GM20431 (cell line): Measurements from ENCODE around the gene JMJD7.

ENCODE experiments used
- in situ Hi-C: fragments of 300-500 bp; cut with MseI, MboI; formaldehyde crosslinking; loops from one replicate; pipeline ENCODE4 v1.15.0; 2020; ENCODE audit warnings: low sequenced_read_pairs; ENCODE audit not compliant: unreplicated experiment

The JMJD7 gene

GRCh38 chr15:41827880-41828806, at the start of gene JMJD7:
TSS of gene JMJD7 (plus strand) at chr15:41828092. CDS start at chr15:41828125, 33 bp downstream.
- in situ Hi-C loops: no loop called here

DNA sequence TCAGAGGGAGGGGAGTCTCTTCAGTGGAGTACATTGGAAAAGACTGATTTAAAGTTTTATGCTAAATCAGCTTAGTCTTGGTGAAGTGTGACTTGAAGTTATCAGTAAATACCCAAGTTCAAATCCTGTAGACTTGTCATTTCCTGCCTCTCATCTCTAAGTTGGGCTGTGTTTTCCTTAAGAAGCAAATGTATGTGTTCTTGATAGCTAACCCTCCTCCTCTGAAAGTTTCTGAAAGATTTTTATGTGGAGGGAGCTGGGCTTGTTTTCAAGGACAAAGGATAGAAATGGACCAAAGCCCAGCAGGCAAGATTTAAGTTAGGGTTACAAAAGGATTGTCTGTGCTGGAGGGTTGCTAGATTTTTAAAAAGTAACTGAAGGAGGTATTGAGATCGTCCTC, 49.4 kb upstream of the JMJD7 start:
- in situ Hi-C loops: no loop called here

DNA sequence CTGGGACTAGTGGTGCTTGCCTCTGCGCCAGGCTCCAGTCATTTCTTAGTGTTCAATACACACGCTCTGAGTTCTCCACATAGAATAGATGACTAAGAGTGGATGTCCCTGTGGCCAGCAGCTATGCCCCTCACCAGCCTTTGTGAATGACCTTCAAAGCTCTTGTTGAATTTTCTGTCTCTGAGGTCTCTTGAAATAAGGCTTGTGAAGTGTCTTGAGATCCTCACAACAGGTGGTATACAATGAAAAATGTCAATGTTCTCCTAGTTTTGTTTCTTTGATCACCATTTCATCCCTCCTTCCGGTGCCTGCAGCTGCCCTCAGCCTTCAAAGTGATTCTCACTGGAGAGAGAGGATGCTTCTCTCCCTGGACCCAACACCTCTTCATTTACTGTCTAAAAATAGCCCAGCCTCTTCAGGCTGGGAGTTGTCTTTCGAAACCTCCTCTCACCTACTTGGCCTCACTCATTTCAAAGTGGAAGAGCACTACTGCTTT, 48.2 kb upstream of the JMJD7 start:
- in situ Hi-C loops: no loop called here

- in situ Hi-C loops: no loop called here
These were observed 47.6 kb upstream of the JMJD7 start for GRCh38 chr15:41780266-41780665.

GRCh38 chr15:41780727-41781126, 47.2 kb upstream of the JMJD7 start:
- in situ Hi-C loops: no loop called here

DNA sequence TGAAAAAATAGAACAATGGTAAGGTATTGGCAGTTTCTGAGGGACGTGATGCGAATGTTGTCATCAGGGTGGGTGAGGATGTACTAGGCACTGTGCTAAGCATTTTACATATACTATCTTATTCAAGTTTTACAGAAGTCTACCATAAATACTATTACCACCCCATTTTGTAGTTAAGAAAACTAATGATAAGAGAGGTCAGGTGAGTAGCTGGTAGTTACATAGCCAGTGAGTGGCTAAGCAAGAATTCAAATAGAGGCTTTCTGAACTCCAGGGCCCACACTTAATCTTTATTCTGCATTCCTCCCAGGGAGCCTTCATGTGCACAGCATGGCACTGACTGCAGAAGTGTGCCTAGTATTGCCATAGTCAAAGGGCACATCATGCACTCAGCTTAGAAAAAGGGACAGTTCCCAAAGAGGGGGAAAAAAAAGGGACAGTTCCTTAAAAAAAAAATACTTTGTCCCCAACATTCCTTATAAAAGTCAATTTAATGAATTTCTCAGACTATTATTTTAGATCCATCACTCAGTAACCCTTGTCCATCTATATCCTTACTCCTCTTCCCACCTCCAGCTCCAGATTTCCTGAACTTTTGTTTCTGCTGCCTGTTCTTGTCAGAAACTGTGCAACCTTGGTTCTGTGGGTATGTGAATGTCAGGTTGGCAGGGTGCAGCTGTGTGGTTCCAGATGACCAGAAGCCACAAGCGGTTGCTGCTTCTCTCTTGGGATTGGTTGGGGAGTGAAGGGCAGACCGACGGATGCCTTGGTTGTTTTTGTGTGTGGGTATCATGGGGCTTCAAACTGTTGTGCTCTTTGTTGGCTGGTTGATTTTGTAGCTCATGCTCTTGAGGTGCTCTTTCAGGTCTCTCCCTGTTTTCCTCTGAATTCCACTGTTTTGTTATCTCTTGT, 45.3 kb upstream of the JMJD7 start:
- in situ Hi-C loops: no loop called here

GRCh38 chr15:41783296-41783695, 44.6 kb upstream of the JMJD7 start:
- in situ Hi-C loops: no loop called here

- in situ Hi-C loops: no loop called here
These were observed 39.6 kb upstream of the JMJD7 start for GRCh38 chr15:41788262-41788661.

- in situ Hi-C loops: no loop called here
These were observed 38.7 kb upstream of the JMJD7 start for GRCh38 chr15:41789236-41789635.

GRCh38 chr15:41789662-41790061, 38.2 kb upstream of the JMJD7 start:
- in situ Hi-C loops: no loop called here

DNA sequence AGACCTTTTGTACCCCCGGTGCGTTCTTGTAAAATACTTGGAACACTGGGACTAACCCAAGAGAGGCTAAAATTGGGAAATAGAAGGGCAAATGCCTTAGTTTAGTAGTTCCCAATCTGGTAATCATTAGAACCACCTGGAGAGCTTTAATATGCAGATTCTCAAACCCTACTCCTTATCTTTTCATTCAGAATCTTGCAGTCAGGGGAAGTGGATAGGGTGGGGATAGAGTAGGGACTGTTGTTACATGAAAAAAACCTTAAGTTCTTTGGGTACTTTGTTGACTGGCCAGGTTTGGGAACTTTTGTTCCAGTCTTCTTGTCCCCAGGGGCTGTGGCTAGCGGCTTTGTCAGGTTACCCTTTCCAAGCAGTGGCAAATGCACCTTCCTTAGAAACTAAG, 37.7 kb upstream of the JMJD7 start:
- in situ Hi-C loops: no loop called here

DNA sequence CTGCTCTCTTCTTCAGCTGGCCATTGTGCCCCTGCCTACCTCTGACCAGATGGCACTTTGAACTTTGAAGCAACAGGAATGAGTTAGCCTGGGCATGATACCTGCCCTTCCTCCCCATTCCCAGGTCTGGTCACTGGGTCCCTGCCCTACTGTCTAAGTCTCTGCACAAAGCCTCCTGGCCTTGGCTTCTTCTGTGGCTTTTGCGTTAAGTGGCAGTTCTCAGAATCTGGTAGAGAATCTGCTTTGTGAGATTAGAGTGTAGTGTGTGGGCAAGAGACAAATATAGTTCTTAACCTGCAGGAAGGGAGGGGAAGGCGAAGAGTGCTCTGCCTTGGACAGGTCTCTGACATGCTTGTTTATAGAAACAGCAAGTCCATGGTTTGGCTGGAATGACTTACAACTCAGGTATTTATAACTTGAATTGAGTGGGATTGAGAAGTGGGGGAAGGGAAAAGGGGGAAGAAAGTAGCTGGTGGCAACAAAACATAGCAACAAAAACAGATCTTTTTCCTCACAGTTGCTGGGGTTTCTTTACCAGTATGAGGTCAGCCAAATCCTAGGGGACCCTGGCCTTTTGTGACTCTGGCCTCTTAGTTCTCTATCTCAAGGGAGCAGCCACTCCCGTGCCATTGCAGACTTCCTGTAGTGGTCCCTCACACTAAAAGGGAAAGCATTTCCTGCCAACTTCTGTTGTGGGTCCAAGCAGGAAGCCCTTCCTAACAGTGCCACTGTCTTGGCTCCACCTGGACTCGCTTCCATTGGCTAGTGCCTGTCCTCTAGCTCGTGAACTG, 36.9 kb upstream of the JMJD7 start:
- in situ Hi-C loops: no loop called here

- in situ Hi-C loops: no loop called here
These were observed 36.4 kb upstream of the JMJD7 start for GRCh38 chr15:41791547-41791937.

DNA sequence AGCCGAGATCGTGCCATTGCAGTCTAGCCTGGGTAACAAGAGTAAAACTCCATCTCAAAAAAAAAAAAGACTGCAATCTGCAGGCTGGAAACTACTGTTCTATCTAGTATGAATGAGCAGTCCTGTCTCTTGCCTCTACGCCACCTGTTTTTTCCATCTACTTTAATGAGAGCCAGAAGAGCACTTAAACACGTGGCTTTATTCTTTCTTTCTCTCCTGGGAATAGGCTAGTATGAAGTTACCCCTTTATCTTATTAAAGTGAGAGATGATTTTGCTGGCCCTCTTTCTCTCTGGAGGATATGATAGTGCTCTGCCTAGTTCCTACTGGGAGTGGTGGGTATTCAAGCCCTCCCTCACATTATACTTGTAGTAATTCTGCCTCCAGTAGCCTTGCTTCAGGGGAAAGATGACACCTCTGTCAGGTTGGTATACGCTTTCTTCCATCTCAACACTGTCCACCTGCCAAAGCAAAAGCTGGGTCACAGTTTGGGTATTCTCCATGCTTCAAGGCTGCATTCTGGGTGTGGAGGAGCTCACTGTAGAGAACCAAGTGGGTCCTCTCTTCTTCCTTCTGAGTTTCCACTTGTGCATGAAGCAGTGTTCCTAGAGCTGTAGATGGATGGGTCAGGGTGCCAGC, 35.8 kb upstream of the JMJD7 start:
- in situ Hi-C loops: no loop called here

DNA sequence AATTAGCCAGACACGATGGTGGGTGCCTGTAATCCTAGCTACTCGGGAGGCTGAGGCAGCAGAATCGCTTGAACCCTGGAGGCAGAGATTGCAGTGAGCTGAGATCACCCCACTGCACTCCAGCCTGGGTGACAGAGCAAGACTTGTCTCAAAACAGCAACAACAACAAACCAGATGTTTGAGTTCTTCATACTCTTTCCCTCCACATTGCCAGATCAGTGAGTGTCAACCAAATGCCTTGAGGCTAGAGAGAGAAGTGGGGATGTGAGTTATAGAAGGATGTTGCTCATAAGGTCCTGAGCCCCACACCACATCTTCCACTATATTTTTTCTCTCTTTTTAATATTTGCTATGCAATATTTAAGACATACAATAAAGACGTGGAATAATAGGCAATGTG, 33.8 kb upstream of the JMJD7 start:
- in situ Hi-C loops: no loop called here

GRCh38 chr15:41795996-41796856, 31.7 kb upstream of the JMJD7 start:
- in situ Hi-C loops: no loop called here

GRCh38 chr15:41797201-41797944, 30.5 kb upstream of the JMJD7 start:
- in situ Hi-C loops: no loop called here
